HG02678 (cell line): ENCODE results near the gene EDN2.

Source experiments
- ATAC-seq: cut with Tn5 transposase; IDR thresholded peaks from one replicate; pipeline ENCODE4 v1.9.1; 2021; ENCODE audit warnings: mild to moderate bottlenecking, moderate library complexity; ENCODE audit not compliant: unreplicated experiment

EDN2 gene

GRCh38 chr1:41442697-41443251, 41.7 kb downstream of the EDN2 start:
- ATAC-seq = no peak

- no peak for ATAC-seq
Observed at GRCh38 chr1:41440321-41441085, 44.0 kb downstream of the EDN2 start.

- ATAC-seq = no peak
Observed at GRCh38 chr1:41439234-41439633, 45.2 kb downstream of the EDN2 start.

- ATAC-seq = no peak
Observed at GRCh38 chr1:41438711-41439110, 45.8 kb downstream of the EDN2 start.

- no peak for ATAC-seq
Observed at GRCh38 chr1:41437011-41437355, 47.5 kb downstream of the EDN2 start.

- no peak for ATAC-seq
Observed at GRCh38 chr1:41436281-41437010, 48.0 kb downstream of the EDN2 start.

- no peak for ATAC-seq
Observed at GRCh38 chr1:41435570-41436178, 48.8 kb downstream of the EDN2 start.

GRCh38 chr1:41434748-41435449, 49.6 kb downstream of the EDN2 start:
- ATAC-seq = no peak

GRCh38 chr1:41434306-41434705, 50.2 kb downstream of the EDN2 start:
- ATAC-seq = no peak

- no peak for ATAC-seq
Observed at GRCh38 chr1:41433501-41433900, 51.0 kb downstream of the EDN2 start.

GRCh38 chr1:41432481-41433280, 51.8 kb downstream of the EDN2 start:
- no peak for ATAC-seq

GRCh38 chr1:41431490-41432350, 52.8 kb downstream of the EDN2 start:
- no peak for ATAC-seq

GRCh38 chr1:41430582-41430981, 53.9 kb downstream of the EDN2 start:
- no peak for ATAC-seq

GRCh38 chr1:41430069-41430468, 54.4 kb downstream of the EDN2 start:
- no peak for ATAC-seq

GRCh38 chr1:41429641-41430035, 54.8 kb downstream of the EDN2 start:
- ATAC-seq = no peak
